HG02885 (cell line): ENCODE measurements around the gene PLXNA4.
"Not testable (repeated sequence)": the region's sequence is repeated elsewhere in the genome, so short reads cannot be mapped to it uniquely, and the experiment has no call there.

Experiments used
- ATAC-seq: cut with Tn5 transposase; IDR thresholded peaks from one replicate; pipeline ENCODE4 v1.9.1; 2021; ENCODE audit warnings: mild to moderate bottlenecking; ENCODE audit not compliant: unreplicated experiment, poor library complexity

PLXNA4 gene

DNA sequence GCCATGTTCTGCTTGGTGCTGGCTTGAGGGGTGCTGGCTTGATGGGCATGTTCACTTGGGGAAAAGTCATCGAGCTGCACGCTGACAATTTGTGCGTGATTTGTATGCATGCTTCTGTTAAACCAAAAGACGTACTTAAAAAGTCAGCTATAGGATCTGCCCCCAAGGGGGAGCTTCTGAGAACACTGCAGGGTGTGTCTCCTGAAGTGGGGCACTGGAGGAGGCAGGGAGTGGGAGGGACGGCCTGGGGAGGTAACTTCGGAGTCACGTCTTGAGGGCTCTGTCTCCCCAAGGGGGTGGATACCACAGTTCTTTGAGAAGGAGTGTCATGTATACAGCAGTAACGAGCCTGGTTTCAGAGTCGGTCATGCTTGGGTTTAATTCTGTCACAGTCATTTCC lies 406.5 kb downstream of the PLXNA4 start:
- ATAC-seq = no peak

GRCh38 chr7:132168239-132168638 lies 408.0 kb downstream of the PLXNA4 start:
- ATAC-seq = no peak

- ATAC-seq = not testable (repeated sequence)
These were observed 410.6 kb downstream of the PLXNA4 start for GRCh38 chr7:132165695-132166094.

DNA sequence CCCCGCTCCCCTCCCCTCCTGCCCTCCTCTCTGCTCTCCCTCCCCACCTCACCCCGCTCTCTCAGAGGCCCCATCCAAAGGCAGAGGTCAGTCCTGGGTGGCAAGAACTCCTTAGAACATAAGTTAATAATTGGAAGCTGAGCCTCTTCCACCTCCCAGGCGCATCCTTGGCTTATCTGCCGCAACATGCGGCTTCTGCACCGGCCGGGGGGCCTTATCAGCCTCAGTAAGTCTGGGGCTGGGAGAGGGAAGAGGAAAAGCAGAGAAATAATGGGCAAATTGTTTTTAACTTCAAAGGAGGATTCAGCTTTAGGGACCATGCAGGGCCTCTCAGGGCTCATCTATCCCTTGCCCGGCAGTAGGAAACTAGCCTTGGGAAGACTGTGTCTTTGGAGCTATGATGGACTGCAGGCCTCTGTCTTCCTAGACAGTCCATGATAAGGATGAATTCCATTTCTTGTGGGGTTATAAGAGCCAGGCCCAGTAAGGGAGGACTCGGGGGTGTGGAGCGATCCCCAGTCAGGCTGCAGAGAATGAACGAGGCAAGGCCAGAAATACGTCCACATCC lies 411.6 kb downstream of the PLXNA4 start:
- ATAC-seq = no peak

GRCh38 chr7:132162556-132163144 lies 413.6 kb downstream of the PLXNA4 start:
- ATAC-seq = no peak

DNA sequence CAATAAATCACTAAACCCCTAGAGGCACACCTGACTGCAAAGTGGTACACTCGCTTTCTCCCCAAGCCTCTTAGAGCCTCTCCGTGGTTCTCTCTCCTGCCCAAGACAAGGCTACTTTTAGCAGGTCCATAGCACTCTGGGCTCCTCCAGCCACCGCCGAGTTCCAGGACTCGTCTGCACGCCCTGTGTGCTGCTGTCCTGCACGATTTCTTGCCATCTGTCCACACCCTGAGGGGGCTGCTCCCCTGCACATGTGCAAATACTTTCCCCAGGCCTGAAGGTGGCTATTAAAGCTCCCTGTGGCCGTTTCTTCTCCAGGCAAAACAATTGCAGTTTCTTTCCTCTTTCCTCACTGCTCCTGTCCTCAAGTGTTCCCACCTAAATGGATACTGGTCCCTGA lies 414.3 kb downstream of the PLXNA4 start:
- no peak for ATAC-seq

GRCh38 chr7:132161533-132161915 lies 414.7 kb downstream of the PLXNA4 start:
- no peak for ATAC-seq

DNA sequence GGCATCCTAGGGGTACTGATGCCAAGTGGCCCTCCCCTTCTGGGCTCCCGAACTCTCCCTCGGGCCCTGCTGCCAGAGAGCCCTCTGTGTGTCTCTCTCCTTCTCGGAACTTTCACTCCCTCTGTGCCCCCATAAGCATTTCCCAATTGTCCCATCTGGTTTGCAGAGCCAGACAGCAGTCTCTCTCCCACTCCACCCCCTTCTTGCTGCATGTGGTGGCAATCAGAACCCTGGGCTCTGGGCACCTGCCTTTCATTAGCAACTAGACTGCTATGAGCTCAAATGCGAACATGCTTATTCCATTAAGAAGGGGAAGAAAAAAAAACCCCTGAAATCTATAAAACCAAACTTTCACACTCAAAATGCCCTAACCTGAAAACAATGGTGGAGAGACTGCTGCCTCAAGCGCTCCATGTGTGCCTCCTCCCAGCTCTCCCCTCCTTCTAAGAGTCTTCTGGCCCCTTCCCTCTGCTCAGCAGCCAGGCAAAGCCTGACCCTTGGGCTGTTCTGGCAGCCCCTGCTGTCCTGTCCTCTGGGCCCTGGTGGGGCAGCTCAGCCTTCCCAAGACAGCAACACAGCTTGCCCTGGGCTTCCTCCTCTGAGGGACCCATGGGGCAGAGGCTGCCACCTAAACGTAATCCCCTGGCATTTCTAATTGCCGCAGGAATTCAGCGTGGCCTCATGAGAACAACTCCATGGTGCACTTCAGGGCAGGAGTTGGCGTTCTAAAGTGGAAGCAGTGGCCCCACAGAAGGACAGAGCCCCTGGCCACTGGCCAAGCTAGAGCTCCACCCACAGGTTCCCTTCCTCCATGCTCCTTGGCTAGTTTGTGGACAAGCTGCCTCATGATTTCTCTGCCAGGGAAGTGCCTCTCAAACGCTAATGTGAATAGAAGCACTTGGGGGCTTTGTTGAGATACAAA lies 415.4 kb downstream of the PLXNA4 start:
- no peak for ATAC-seq

DNA sequence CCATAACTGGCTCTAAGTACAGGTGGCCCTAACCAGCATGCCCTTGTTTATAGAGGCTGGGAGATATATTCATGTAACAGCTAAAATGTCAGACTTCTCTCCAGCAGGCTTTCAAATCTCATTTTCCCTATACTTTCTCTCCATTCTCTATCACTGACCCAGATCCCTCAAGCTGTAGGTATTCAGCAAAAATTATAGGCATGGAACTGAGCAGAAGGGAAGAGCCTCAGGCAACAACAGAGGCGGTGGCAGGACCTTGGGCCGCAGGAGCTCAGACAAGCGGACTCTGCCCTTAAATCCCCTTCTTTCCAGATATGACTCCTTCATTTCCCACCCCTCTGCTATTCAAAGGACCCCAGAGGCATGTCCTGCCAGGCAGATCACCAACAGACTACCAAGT lies 417.4 kb downstream of the PLXNA4 start:
- ATAC-seq = no peak

DNA sequence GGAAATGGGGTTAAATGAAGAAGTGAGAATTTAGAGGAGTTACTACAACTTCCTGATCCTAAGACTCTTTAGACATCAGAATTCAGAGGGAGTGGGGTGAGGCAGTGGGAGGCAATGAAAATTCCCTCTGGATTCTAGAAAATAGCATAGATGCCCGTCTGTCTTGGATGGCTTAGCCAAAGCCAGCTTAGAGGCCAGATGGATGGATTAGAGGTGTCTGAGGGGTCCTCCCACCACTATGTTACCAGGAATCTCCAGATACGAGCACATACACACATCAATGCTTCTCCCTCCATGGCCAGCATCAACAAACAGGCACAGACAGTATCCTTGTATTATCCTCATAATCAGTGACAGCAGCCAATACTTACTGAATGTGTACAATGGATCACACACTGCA lies 418.1 kb downstream of the PLXNA4 start:
- ATAC-seq = no peak

- no peak for ATAC-seq
These were observed 420.6 kb downstream of the PLXNA4 start for GRCh38 chr7:132155715-132156114.

DNA sequence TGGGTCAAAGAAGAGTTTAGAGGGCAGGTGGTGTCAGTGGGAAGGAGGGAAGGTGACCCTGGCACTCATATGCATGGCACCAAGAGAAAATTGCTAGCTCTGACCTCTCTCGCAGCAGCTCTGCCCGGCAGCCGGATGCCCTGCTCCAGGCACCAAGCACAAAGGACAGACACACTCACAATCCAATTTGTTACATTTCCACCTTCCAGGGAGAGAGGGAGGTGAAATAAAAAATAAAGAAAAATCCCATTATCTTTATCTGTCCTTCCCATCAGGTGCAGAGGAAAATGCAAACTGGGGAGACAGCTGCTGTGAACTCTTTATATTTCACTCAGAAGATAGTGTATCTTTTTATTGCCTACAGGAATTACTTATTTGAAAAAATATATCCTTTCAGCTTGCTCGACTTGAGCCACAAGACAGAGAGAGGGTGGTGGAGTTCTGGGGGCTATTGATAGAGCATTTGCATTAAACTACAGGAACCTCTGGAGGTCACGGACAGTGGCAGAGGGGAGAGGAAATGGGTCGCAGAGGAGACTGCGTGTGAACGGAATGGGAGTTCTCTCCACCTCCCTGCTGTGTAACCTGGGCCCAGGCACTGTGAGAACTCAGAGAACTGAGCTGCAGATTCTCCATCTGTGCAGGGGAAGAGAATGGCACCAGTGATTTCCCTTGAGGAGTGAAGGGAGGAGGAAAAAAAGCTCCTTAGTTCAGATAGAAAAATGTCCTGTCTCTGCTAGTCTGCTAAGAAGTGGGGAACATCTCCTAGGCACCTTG lies 421.4 kb downstream of the PLXNA4 start:
- ATAC-seq = no peak

DNA sequence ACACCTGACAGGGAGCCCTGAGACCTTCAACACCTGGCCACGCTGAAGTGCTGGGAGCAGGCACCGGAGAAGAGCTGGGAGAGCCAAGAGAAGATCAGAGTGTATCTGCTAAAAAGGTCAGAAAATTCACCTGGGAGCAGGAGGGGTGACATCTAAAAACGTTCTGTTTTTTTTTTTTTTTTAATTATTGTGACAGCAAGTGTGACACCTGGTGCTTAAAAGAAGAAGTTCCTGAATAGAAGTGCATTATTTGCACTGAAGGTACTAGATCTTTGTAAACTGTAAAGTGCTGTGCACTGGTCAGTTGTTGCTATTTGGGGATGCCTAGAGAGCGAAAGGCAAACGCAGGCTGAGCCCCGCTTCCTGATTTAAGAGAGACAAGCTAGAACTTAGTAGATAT lies 422.0 kb downstream of the PLXNA4 start:
- no peak for ATAC-seq

GRCh38 chr7:132152131-132152889 lies 424.0 kb downstream of the PLXNA4 start:
- ATAC-seq = no peak

- ATAC-seq = no peak
These were observed 425.6 kb downstream of the PLXNA4 start for GRCh38 chr7:132150711-132151110.

GRCh38 chr7:132149436-132150304 lies 426.6 kb downstream of the PLXNA4 start:
- no peak for ATAC-seq

DNA sequence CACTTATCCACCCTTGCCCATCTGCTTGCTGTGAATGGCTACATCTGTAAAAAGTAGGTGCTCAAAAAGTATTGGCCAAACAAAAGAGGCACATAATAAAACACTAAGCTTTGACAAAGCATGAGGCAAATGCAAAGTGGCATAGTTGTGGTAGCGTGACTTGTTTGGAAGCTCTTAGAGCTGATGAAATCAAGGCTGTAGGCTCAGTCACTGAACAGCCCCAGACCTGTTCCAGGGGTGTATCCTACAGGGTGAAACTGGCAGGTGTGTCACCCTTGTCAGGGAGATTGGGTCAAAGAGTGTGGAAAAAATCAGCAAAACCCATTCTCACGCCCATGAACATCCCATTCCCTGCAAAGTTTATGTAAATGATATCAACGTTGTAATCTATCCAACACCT lies 427.4 kb downstream of the PLXNA4 start:
- ATAC-seq = no peak

DNA sequence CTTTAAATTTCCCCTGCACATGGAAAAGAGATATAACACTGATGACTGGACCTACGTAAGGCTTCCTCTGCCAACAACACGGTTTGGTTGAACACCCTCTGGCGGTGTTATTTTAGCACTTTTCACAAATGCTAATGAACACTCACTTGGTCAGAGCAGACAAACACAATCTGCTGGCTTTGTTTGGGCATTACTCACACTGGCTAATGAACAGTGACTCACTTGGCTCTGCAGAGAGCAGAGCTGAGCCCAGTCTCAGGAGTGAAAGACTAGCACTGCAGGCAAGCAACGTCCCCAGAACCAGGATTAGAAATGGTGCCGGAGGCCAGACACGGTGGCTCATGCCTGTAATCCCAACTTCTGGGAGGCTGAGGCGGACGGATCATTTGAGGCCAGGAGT lies 430.8 kb downstream of the PLXNA4 start:
- ATAC-seq = no peak

DNA sequence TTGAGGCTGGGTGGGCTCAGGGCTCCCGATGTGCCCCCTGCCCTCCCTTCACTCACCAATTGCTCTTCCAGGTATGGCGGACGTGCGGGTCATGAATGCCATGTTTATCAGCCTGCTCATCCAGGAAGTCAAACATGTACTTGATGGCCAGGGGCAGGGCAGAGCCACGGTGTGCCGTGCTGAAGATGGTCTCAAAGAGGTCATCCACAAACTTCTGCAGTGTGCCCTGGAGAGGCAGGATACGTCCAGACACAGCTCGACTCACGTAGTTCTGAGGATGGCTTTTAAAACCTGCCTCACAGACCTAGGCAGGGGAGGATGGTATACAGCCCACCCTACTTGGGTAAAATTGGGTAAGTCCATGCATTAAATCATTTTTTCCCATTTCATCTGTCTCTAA lies 431.2 kb downstream of the PLXNA4 start:
- ATAC-seq = no peak
